CD14-positive monocyte (primary cell): ENCODE results near the gene TAF1B. TPM values are rescaled to one million over a fixed set of nuclear protein-coding genes. Genes with fewer than 3 reads are reported as not detected.

Experiments
- DNase-seq, 3 donors: peaks; one replicate each; pipeline ENCODE4 v3.0.0-alpha.2; 2011 to 2022
- H2AFZ ChIP-seq: 2 replicates; pipeline ENCODE4 v1.6.0; 2012; ENCODE audit warnings: mild to moderate bottlenecking, low read depth, low read length, inconsistent platforms; ENCODE audit not compliant: insufficient read depth, poor library complexity, severe bottlenecking
- H3K27ac ChIP-seq, 2 donors: 1 replicate in 1 of 2; 2 replicates in 1 of 2; pipeline ENCODE4 v1.5.1; 2012 to 2013; ENCODE audit warnings: low read length in 2 of 2, control low read depth in 1 of 2, inconsistent platforms in 1 of 2, low read depth in 1 of 2, mild to moderate bottlenecking in 1 of 2
- H3K27me3 ChIP-seq, 2 donors: one replicate each; pipeline versions ENCODE4 v1.6.0 to v1.6.1; 2011 to 2013; ENCODE audit warnings: low read length in 2 of 2; ENCODE audit not compliant: control insufficient read depth in 2 of 2, insufficient read depth in 2 of 2
- H3K36me3 ChIP-seq, 2 donors: replicated peaks in 1 of 2; 1 replicate in 1 of 2; 2 replicates in 1 of 2; pipeline versions ENCODE4 v1.5.1 to v1.6.1; 2012 to 2013; ENCODE audit warnings: low read length in 2 of 2, control low read depth in 1 of 2, inconsistent platforms in 1 of 2, mild to moderate bottlenecking in 1 of 2; ENCODE audit not compliant: insufficient read depth in 2 of 2, control insufficient read depth in 1 of 2
- H3K4me1 ChIP-seq, 2 donors: 1 replicate in 1 of 2; 2 replicates in 1 of 2; pipeline versions ENCODE4 v1.5.1 to v1.6.1; 2012 to 2013; ENCODE audit warnings: low read length in 2 of 2, control low read depth in 1 of 2, inconsistent platforms in 1 of 2, mild to moderate bottlenecking in 1 of 2, moderate library complexity in 1 of 2; ENCODE audit not compliant: insufficient read depth in 2 of 2, control insufficient read depth in 1 of 2
- H3K4me2 ChIP-seq: replicated peaks from 2 replicates; pipeline ENCODE3; 2012; ENCODE audit warnings: low read length, moderate library complexity, mild to moderate bottlenecking; ENCODE audit not compliant: poor library complexity, severe bottlenecking; ENCODE audit errors: extremely low read depth
- H3K4me3 ChIP-seq, 3 experiments: fragments of 200-600 bp in 1 of 3; sonication (generic) in 1 of 3; replicated peaks in 1 of 3; 1 replicate in 2 of 3; 2 replicates in 1 of 3; pipeline ENCODE4 v1.5.1; 2011 to 2013; ENCODE audit warnings: low read length in 3 of 3, mild to moderate bottlenecking in 3 of 3, control low read depth in 2 of 3, low read depth in 2 of 3, inconsistent platforms in 1 of 3, moderate library complexity in 1 of 3
- H3K79me2 ChIP-seq: 2 replicates; pipeline ENCODE4 v1.6.0; 2012; ENCODE audit warnings: mild to moderate bottlenecking, control low read depth, inconsistent platforms, low read length, moderate library complexity; ENCODE audit not compliant: insufficient read depth
- H3K9ac ChIP-seq: 2 replicates; pipeline ENCODE4 v1.6.0; 2017; ENCODE audit warnings: low read length, mild to moderate bottlenecking; ENCODE audit not compliant: insufficient read depth, poor library complexity, severe bottlenecking
- H3K9me3 ChIP-seq, 2 donors: replicated peaks in 1 of 2; 1 replicate in 1 of 2; 2 replicates in 1 of 2; pipeline versions ENCODE4 v1.5.1 to v1.6.1; 2012 to 2013; ENCODE audit warnings: low read length in 2 of 2, control low read depth in 1 of 2; ENCODE audit not compliant: control insufficient read depth in 1 of 2, insufficient read depth in 1 of 2
- H4K20me1 ChIP-seq: 2 replicates; pipeline ENCODE4 v1.6.0; 2012; ENCODE audit warnings: mild to moderate bottlenecking, low read length, control low read depth, moderate library complexity; ENCODE audit not compliant: insufficient read depth
- H3K27ac Mint-ChIP-seq, 7 donors: one replicate each; pipeline ENCODE4 v1.8.0; 2020; ENCODE audit warnings: mild to moderate bottlenecking in 7 of 7, mixed read lengths in 7 of 7, moderate library complexity in 6 of 7, inconsistent platforms in 2 of 7
- H3K27me3 Mint-ChIP-seq, 3 donors: one replicate each; pipeline ENCODE4 v1.8.0; 2021 to 2022; ENCODE audit warnings: low read depth in 3 of 3, mild to moderate bottlenecking in 3 of 3, mixed read lengths in 3 of 3, moderate library complexity in 3 of 3, inconsistent platforms in 1 of 3
- H3K36me3 Mint-ChIP-seq, 2 donors: one replicate each; pipeline ENCODE4 v1.8.0; 2020; ENCODE audit warnings: mixed read lengths in 2 of 2, inconsistent platforms in 1 of 2, mild to moderate bottlenecking in 1 of 2
- H3K4me1 Mint-ChIP-seq: one replicate; pipeline ENCODE4 v1.8.0; 2020; ENCODE audit warnings: mild to moderate bottlenecking, mixed read lengths
- H3K4me3 Mint-ChIP-seq, 2 donors: one replicate each; pipeline ENCODE4 v1.8.0; 2020; ENCODE audit warnings: mild to moderate bottlenecking in 2 of 2, mixed read lengths in 2 of 2, moderate library complexity in 1 of 2
- H3K9me3 Mint-ChIP-seq, 7 donors: one replicate each; pipeline ENCODE4 v1.8.0; 2020 to 2022; ENCODE audit warnings: mixed read lengths in 7 of 7, mild to moderate bottlenecking in 6 of 7, moderate library complexity in 6 of 7, inconsistent platforms in 2 of 7
- WGBS: methylation state at CpG from one replicate; pipeline ENCODE4 v1.1.5; 2013; ENCODE audit warnings: missing lambda C conversion rate; ENCODE audit not compliant: insufficient coverage; 5-methylcytosine and 5-hydroxymethylcytosine counted together
- intact Hi-C, 2 donors: fragments of 100-400 bp; cut with micrococcal nuclease; formaldehyde crosslinking; loops; one replicate each; pipeline versions ENCODE4 v1.15.0 to v1.15.1; 2023
- polyA plus RNA-seq, 3 donors: library from polyadenylated mRNA; depleted of rRNA in 1 of 3; unstranded in 2 of 3; stranded (reverse) in 1 of 3; fragments of 300-500 nt in 2 of 3; fragments of >200 nt in 1 of 3; fragmentation: Illumina TruSeq in 2 of 3; gene quantifications; 1 replicate in 2 of 3; 2 replicates in 1 of 3; pipeline ENCODE4 v1.2.3, GENCODE V29; 2012 to 2021
- TF ChIP-seq, protein P1 (sequence below): fragments of 200-600 bp; IDR thresholded peaks from one replicate; pipeline ENCODE4 v1.8.0; 2022; ENCODE audit warnings: antibody characterized with exemption, mild to moderate bottlenecking

Gene TAF1B
- polyA plus RNA-seq, 3 donors: 6.0 to 8.4 (median 7.2) TPM

DNA sequence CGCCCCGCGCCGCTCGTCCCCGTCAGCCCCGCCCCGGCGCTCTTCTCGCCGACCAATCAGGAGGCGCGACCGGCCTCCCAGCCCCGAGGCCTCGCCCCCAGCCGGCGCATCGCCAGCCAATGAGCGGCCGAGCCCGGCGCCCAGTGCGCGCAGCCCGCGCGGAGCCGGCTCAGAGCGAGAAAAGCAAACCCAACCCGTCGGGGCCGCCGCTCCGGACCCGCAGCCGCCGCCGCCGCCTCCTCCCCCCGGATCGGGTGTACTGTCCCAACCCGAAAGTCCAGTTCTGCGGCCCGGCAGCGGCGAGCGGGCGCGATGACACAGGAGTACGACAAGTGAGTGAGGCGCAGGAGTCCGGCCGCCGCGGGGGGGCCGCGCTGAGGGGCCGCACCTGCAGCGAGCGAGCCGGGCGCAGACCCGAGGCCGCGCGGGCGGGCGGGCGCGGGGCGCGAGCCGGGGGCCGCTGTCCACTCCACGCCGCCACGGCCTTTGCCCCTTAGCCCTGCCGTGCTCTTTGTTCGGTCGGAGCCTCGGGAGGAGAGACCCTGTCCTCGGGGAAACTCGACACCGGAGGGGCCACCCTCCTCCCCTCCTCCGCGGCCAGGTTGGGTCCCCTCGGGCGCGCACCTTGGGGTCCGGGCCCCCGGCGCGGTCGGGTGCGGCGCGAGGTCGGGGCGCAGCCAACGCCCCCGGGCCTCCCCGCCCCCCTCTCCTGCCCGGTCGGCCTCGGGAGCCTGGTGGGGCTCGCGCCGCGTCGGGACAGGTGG is 108.4 kb downstream of the TAF1B start, which contains the start of gene GRHL1:
GRHL1 (plus strand) TSS at position 172 of the 764 bp plus-strand sequence; CDS start at position 313, 141 bp downstream.
- Mint-ChIP-seq H3K27ac (peak within 1 kb of the TSS in 3 of 7 donors; percentile 50 to 76 (median 75)), H3K4me3 (peak within 1 kb of the TSS; percentile 83 to 91), H3K36me3 (peaks cover 9 to 15% of the 10 kb centered on the region in 2 donors), H3K4me1 (peaks cover 13% of the 10 kb centered on the region), H3K9me3 (peaks cover 0 to 12% (median 3%) of the 10 kb centered on the region in 7 donors), H3K27me3 (peaks cover 52 to 74% (median 65%) of the 10 kb centered on the region in 3 donors)
- Histone ChIP-seq H3K27ac (no peak within 1 kb of the TSS), H3K79me2 (no peaks in the 10 kb centered on the region), H3K9me3 (no peaks in the 10 kb centered on the region), H3K36me3 (no peaks in the 10 kb centered on the region), H3K4me2 (peak within 1 kb of the TSS; percentile 87), H3K4me3 (peak within 1 kb of the TSS; percentile 38 to 78 (median 65)), H3K4me1 (peaks cover 9 to 13% of the 10 kb centered on the region in 2 donors), H2AFZ (peak within 1 kb of the TSS; percentile 88), H4K20me1 (no peaks in the 10 kb centered on the region), H3K9ac (peak within 1 kb of the TSS; percentile 67), H3K27me3 (peaks cover 38 to 57% of the 10 kb centered on the region in 2 donors)
- TF ChIP-seq, protein P1, sequence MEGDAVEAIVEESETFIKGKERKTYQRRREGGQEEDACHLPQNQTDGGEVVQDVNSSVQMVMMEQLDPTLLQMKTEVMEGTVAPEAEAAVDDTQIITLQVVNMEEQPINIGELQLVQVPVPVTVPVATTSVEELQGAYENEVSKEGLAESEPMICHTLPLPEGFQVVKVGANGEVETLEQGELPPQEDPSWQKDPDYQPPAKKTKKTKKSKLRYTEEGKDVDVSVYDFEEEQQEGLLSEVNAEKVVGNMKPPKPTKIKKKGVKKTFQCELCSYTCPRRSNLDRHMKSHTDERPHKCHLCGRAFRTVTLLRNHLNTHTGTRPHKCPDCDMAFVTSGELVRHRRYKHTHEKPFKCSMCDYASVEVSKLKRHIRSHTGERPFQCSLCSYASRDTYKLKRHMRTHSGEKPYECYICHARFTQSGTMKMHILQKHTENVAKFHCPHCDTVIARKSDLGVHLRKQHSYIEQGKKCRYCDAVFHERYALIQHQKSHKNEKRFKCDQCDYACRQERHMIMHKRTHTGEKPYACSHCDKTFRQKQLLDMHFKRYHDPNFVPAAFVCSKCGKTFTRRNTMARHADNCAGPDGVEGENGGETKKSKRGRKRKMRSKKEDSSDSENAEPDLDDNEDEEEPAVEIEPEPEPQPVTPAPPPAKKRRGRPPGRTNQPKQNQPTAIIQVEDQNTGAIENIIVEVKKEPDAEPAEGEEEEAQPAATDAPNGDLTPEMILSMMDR: no peak
- DNase-seq: peak; percentile 88 to 90 (median 90)
- intact Hi-C loops: loop anchor here (10.0 kb wide), 1 partner anchor 493 kb away; the partner anchor contains the start of gene ODC1 (in 2 of the 2)
- under 1% methylated on average over 99 of the region's 111 CpGs for WGBS

DNA sequence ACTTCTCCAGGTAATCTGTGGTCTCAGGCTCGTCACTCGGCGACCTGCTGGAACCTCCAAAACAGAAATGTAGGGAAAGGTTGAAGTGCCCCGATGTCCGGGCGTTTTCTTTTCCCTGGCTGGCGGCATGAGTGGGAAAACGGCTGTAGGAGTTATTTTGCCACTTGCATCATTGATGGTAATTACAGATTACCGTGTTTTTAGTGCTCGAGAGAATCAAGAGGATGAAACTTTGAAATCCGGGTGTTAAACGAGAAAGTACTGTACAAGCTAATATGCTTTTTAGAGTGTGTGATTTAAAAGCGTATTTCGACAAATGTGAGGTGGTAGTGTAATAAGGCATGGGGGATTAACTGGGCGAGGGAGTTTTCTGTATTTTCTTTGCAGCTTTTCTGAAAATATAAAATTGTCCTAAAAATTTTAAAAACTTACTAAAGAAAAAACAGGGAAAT is 109.0 kb downstream of the TAF1B start:
- H3K27me3 Mint-ChIP-seq: peaks cover 53 to 75% (median 61%) of the 10 kb centered on the region in 3 donors
- no peaks in the 10 kb centered on the region for H3K9me3 ChIP-seq
- no peak overlapping the region for H3K27ac ChIP-seq
- H3K4me3 Mint-ChIP-seq: peak overlapping the region; percentile 83 to 88
- peak overlapping the region; percentile 46 for H3K9ac ChIP-seq
- H3K4me1 ChIP-seq: peaks cover 9 to 13% of the 10 kb centered on the region in 2 donors
- H3K36me3 Mint-ChIP-seq: peaks cover 9 to 15% of the 10 kb centered on the region in 2 donors
- H3K4me3 ChIP-seq: peak overlapping the region; percentile 38 to 75 (median 65)
- TF ChIP-seq, protein P1: no peak
- H2AFZ ChIP-seq: peak overlapping the region; percentile 76
- 5% methylated on average over 11 of the region's 15 CpGs for WGBS
- H4K20me1 ChIP-seq: no peaks in the 10 kb centered on the region
- intact Hi-C loops: loop anchor here (10.0 kb wide), 1 partner anchor 492 kb away; the partner anchor contains the start of gene ODC1 (in 2 of the 2)
- H3K27ac Mint-ChIP-seq: peak overlapping the region in 1 of 7 donors; percentile 18
- no peak for DNase-seq
- peaks cover 38 to 57% of the 10 kb centered on the region in 2 donors for H3K27me3 ChIP-seq
- H3K9me3 Mint-ChIP-seq: peaks cover 0 to 12% (median 3%) of the 10 kb centered on the region in 7 donors
- peak overlapping the region; percentile 87 for H3K4me2 ChIP-seq
- no peaks in the 10 kb centered on the region for H3K79me2 ChIP-seq
- H3K36me3 ChIP-seq: no peaks in the 10 kb centered on the region
- H3K4me1 Mint-ChIP-seq: peaks cover 13% of the 10 kb centered on the region
